ENCODE data around the gene WNT7B.

GRCh38 chr22:45925811-45926351, 51.1 kb downstream of the WNT7B start:
- TF ChIP-seq SUZ12 (IDR thresholded peaks at IDR 0.05; ENCODE audit: extremely low read depth, insufficient read depth, insufficient read length) (no peak), ZNF274 (IDR thresholded peaks at IDR 0.05; ENCODE audit: low read depth, low read length) (no peak), YY1 (IDR thresholded peaks at IDR 0.05; ENCODE audit: insufficient read depth, insufficient read length) (no peak)

Data from NT2/D1 (cell line).